ENCODE measurements around the gene PRKAR2B. TPM values are rescaled to one million over a fixed set of nuclear protein-coding genes. Genes with fewer than 3 reads are reported as not detected.

PRKAR2B gene
- total RNA-seq, 3 donors from 2014 or later (not counting 1 experiment from before 2014, with no cell fraction given), result 2.1 to 14.3 (median 4.0) TPM

DNA sequence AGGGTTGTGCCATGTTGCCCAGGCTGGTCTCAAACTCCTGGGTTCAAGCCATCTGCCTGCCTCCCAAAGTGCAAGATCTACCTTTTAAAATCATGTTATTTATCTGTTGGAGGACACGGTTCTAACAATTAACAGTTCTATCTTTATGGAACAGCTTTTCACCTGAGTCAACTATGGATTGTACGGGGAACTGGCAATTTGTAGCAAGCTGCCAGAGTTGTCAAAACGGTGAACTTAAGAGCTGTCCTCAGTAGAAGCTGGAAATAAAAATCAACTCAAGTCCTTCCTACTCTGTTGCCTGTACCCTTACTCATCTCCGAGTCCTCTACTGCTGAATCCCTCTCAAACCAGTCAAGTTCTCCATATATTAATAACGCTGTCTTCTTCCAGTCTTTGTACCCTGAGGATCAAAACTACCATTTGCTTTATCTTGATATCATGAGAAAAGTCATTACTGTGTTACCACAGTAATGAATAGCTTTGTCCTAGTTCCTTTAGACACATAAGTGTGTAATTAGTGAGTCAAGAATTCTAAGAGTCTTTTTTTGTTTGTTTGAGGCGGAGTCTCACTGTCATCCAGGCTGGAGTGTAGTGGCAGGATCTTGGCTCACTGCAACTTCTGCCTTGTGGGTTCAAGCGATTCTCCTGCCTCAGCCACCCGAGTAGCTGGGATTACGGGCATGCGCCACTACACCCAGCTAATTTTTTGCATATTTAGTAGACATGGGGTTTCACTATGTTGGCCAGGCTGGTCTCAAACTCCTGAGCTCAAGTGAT, 152.5 kb downstream of the PRKAR2B start:
- no peak overlapping the region for H3K27ac ChIP-seq (ENCODE audit: low read length)
- no peak overlapping the region for H3K4me3 Mint-ChIP-seq
- peak overlapping the region; percentile 8 to 33 for H3K27ac Mint-ChIP-seq
- no peak overlapping the region for H3K4me3 ChIP-seq (ENCODE audit: low read length)
- no peaks in the 10 kb centered on the region for H3K9me3 ChIP-seq (ENCODE audit: control insufficient read depth, insufficient read depth, low read length)
- H3K36me3 Mint-ChIP-seq, result peaks cover 37% of the 10 kb centered on the region
- no peaks in the 10 kb centered on the region for H3K27me3 ChIP-seq (ENCODE audit: control insufficient read depth, insufficient read depth, low read length)
- ATAC-seq, result no peak
- no peaks in the 10 kb centered on the region for H3K9me3 Mint-ChIP-seq
- intact Hi-C loops (cut with micrococcal nuclease), result no loop called here
- DNase-seq, result no peak
- peaks cover 5 to 6% of the 10 kb centered on the region in 2 donors for H3K4me1 Mint-ChIP-seq
- peaks cover 92% of the 10 kb centered on the region for H3K36me3 ChIP-seq (ENCODE audit: control insufficient read depth, insufficient read depth, low read length)
- WGBS (ENCODE audit: insufficient coverage), result 96% methylated on average over 10 of the region's 10 CpGs
- H3K4me1 ChIP-seq (ENCODE audit: control insufficient read depth, insufficient read depth, low read length), result no peaks in the 10 kb centered on the region
- no peaks in the 10 kb centered on the region for H3K27me3 Mint-ChIP-seq (ENCODE audit: low read depth in 2 of 2)
- TF ChIP-seq, protein P1, sequence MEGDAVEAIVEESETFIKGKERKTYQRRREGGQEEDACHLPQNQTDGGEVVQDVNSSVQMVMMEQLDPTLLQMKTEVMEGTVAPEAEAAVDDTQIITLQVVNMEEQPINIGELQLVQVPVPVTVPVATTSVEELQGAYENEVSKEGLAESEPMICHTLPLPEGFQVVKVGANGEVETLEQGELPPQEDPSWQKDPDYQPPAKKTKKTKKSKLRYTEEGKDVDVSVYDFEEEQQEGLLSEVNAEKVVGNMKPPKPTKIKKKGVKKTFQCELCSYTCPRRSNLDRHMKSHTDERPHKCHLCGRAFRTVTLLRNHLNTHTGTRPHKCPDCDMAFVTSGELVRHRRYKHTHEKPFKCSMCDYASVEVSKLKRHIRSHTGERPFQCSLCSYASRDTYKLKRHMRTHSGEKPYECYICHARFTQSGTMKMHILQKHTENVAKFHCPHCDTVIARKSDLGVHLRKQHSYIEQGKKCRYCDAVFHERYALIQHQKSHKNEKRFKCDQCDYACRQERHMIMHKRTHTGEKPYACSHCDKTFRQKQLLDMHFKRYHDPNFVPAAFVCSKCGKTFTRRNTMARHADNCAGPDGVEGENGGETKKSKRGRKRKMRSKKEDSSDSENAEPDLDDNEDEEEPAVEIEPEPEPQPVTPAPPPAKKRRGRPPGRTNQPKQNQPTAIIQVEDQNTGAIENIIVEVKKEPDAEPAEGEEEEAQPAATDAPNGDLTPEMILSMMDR (IDR thresholded peaks at IDR 0.05), result no peak

DNA sequence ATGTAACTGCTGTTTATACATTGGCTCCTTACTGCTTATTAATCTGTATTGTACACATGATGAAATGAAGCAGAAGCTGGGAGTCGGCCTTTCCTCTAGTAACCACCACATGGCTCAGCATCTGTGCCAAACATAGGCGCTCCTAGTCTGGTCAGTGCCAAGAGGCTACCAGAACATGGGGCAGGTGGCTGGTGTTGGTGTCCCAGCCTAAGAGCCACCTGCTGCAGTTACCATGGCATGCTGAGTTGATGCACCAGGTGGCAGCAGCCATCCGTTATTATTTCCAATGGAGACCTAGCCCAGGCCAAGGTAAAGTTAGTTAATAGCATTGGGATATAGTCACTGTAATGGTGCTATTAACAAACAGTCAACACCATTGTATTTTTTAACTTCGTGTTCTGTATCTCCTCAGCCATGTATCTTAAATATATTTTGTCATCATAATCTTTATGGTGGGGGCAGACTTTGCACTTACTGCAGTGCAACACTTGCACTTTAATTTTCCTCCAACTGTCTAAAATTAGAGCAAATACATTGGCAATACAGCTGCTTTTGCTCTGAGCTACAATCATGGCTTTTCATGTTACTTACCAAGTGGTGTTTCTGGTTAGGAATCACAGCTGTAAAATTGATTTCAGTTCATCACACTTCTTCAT, 157.4 kb downstream of the PRKAR2B start:
- Histone ChIP-seq H3K4me3 (ENCODE audit: low read length) (no peak overlapping the region), H3K27me3 (ENCODE audit: control insufficient read depth, insufficient read depth, low read length) (no peaks in the 10 kb centered on the region), H3K9me3 (ENCODE audit: control insufficient read depth, insufficient read depth, low read length) (no peaks in the 10 kb centered on the region), H3K4me1 (ENCODE audit: control insufficient read depth, insufficient read depth, low read length) (no peaks in the 10 kb centered on the region), H3K36me3 (ENCODE audit: control insufficient read depth, insufficient read depth, low read length) (peaks cover 83% of the 10 kb centered on the region), H3K27ac (ENCODE audit: low read length) (no peak overlapping the region)
- intact Hi-C loops (cut with micrococcal nuclease), result loop anchor here (2.0 kb wide), 1 partner anchor 673 kb away; no protein-coding TSS in a partner anchor
- TF ChIP-seq, protein P1 (IDR thresholded peaks at IDR 0.05), result no peak
- Mint-ChIP-seq H3K9me3 (no peaks in the 10 kb centered on the region), H3K36me3 (peaks cover 44% of the 10 kb centered on the region), H3K4me3 (no peak overlapping the region), H3K27ac (no peak overlapping the region), H3K4me1 (peaks cover 0 to 5% of the 10 kb centered on the region in 2 donors), H3K27me3 (ENCODE audit: low read depth in 2 of 2) (no peaks in the 10 kb centered on the region)
- peak; percentile 18 to 56 for DNase-seq
- peak; percentile 41 to 68 (median 47) for ATAC-seq
- 88% methylated on average over 4 of the region's 4 CpGs for WGBS (ENCODE audit: insufficient coverage)

DNA sequence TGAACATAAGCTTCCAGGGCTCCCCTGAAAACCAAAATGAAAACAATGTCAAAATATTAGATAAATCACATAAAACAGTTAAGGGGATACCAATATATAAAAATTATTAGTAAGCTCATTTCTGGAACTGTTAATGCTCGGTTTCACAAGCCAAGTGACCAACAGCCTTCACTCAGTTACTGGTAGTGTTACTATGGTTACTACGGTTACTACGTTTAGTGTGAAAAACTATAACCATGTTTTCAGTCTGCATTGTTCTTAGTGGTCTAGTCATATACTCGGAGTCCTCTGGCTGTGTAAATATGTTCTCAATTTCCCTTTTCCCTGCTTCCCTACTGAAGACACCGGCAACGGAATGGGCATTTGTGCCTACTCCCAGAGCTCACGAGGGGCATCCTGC, 159.1 kb downstream of the PRKAR2B start:
- H3K4me1 ChIP-seq (ENCODE audit: control insufficient read depth, insufficient read depth, low read length), result no peaks in the 10 kb centered on the region
- H3K4me3 ChIP-seq (ENCODE audit: low read length), result no peak overlapping the region
- H3K36me3 ChIP-seq (ENCODE audit: control insufficient read depth, insufficient read depth, low read length), result peaks cover 73% of the 10 kb centered on the region
- DNase-seq, result no peak
- H3K27ac ChIP-seq (ENCODE audit: low read length), result no peak overlapping the region
- WGBS (ENCODE audit: insufficient coverage), result 91% methylated on average over 7 of the region's 7 CpGs
- no peaks in the 10 kb centered on the region for H3K9me3 ChIP-seq (ENCODE audit: control insufficient read depth, insufficient read depth, low read length)
- Mint-ChIP-seq H3K4me3 (no peak overlapping the region), H3K27ac (peak overlapping the region; percentile 38 to 58), H3K9me3 (no peaks in the 10 kb centered on the region), H3K4me1 (peaks cover 0 to 5% of the 10 kb centered on the region in 2 donors), H3K27me3 (ENCODE audit: low read depth in 2 of 2) (no peaks in the 10 kb centered on the region), H3K36me3 (peaks cover 39% of the 10 kb centered on the region)
- no peaks in the 10 kb centered on the region for H3K27me3 ChIP-seq (ENCODE audit: control insufficient read depth, insufficient read depth, low read length)
- TF ChIP-seq, protein P1 (IDR thresholded peaks at IDR 0.05), result no peak
- intact Hi-C loops (cut with micrococcal nuclease), result loop anchor here (2.0 kb wide), 1 partner anchor 671 kb away; no protein-coding TSS in a partner anchor
- no peak for ATAC-seq
